Fibroblast of pulmonary artery (primary cell): ENCODE data around the gene SNX11.

Source experiments
- DNase-seq: peaks from one replicate; pipeline ENCODE4 v3.0.0-alpha.2; 2010; ENCODE audit warnings: low read depth
- H3K4me3 ChIP-seq: replicated peaks from 2 replicates; pipeline ENCODE4 v1.5.1; 2011; ENCODE audit warnings: low read depth, mild to moderate bottlenecking, control low read depth, low read length, moderate library complexity
- TF ChIP-seq, protein P1 (sequence below): IDR thresholded peaks from 2 replicates; pipeline ENCODE4 v1.5.1; 2011; ENCODE audit warnings: mild to moderate bottlenecking, control low read depth, low read length, inconsistent platforms; ENCODE audit errors: missing control alignments

The SNX11 gene

DNA sequence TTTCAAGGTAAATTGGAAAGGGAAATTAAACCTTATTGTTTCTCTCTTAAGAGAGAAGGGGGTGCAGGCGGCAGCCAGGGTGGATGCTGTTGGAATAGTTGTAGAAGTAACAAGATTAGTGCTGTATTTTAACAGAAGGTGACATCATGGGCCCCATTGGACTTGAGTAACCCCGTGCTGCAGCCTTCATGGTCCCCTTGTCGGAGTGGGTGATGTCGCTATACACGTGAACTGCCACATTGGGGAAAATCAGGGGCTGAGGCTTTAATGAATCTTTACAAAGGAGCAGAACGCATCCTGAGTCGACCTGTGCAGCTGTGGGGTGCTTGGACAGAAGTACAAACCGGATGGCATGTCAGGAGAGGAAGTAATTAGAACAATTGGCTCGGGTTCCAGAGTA, 3.2 kb downstream of the SNX11 start:
- H3K4me3 ChIP-seq = no peak overlapping the region
- TF ChIP-seq, protein P1, sequence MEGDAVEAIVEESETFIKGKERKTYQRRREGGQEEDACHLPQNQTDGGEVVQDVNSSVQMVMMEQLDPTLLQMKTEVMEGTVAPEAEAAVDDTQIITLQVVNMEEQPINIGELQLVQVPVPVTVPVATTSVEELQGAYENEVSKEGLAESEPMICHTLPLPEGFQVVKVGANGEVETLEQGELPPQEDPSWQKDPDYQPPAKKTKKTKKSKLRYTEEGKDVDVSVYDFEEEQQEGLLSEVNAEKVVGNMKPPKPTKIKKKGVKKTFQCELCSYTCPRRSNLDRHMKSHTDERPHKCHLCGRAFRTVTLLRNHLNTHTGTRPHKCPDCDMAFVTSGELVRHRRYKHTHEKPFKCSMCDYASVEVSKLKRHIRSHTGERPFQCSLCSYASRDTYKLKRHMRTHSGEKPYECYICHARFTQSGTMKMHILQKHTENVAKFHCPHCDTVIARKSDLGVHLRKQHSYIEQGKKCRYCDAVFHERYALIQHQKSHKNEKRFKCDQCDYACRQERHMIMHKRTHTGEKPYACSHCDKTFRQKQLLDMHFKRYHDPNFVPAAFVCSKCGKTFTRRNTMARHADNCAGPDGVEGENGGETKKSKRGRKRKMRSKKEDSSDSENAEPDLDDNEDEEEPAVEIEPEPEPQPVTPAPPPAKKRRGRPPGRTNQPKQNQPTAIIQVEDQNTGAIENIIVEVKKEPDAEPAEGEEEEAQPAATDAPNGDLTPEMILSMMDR = no peak
- no peak for DNase-seq

DNA sequence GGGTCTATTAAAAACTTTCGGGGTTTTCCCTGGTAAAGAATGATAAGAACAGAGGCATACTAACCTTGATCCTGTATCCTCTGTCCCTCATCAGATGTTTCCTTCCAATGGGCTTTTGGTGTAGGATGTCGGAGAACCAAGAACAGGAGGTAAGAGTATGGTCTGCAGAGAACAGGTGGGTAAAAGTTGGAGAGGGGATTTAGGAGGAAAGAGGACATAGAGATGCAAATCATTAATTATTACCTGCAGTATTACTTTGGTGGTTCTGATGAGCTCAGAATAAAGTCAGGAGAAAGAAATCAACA, 4.3 kb downstream of the SNX11 start:
- TF ChIP-seq, protein P1 = no peak
- H3K4me3 ChIP-seq = no peak overlapping the region
- DNase-seq = no peak

DNA sequence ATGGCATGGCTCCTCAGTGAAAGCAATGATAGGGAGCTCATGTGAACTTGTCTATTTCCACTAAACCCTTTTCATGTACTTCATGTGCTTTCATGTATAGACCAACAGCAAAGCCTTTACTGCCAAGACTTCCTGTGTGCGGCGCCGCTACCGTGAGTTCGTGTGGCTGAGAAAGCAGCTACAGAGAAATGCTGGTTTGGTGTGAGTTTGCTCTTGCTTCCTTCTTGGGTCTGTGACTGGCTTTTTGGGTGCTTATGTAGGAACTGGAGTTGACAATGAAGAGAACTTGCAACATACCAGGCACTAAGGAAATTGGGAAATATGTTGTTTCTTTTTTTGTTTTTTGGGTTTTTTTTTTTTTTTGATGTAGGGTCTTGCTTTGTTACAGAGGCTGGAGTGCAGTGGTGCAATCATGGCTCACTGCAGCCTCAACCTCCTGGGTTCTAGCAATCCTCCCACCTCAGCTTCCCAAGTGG, 5.7 kb downstream of the SNX11 start:
- peak; percentile 70 for DNase-seq

DNA sequence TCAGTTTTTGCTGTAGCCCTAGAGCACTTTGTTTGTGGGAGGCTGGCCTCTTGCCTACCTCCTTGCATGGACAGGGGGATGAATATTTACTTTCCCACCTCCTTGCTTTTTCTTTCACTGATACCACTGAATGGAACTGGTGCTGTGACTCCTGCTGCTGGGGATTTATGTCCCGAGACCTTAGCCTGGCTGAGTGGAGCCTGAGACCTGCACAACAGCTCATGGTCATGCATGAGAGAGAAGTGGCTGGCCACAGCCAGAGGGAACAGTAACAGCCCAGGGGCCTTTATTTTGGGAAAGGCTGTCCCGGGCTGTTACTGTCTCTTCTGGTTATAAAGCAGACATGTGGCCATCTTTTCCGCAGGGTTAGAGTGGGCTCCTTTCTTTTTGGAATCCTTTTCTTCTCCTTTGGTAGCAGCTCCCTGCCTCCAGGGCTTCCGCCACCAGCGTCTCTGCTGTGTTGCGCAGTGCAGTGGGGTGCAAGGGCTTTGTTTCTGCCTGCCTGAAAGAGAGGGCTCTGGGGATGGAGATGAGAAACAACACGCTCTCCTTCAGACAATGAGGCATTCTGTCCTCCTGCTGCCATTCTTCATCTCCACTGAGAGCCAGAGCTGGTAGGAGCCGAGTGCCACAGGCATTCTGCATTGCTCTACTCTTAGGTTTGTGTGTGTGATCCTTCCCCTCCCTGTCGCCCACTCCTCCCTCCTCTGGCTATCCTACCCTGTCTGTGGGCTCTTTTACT, 14.5 kb downstream of the SNX11 start:
- H3K4me3 ChIP-seq = no peak overlapping the region
- TF ChIP-seq, protein P1 = no peak
- DNase-seq = no peak

More for the DNA sequence above, 5.7 kb downstream of the SNX11 start:
- no peak overlapping the region for H3K4me3 ChIP-seq
- TF ChIP-seq, protein P1 = no peak

DNA sequence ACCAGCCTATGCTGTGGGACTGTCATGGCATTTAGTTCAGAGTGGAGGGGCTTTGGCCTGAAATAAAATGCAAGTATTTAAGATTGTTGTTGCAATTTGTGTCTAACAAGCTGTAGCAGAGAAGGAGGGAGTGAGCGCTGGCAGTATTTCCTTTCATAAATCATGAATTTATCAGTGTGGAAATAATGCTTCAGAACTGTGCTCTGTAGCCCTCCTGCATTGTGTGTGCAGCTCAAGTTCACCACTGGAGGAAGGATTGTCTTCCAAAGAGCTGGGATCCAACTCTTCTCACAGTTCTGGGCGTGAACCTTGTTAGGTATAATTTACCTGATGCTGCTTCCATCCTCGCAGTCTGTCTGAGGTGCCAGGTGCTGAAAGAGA, 15.1 kb downstream of the SNX11 start:
- H3K4me3 ChIP-seq = no peak overlapping the region
- TF ChIP-seq, protein P1 = no peak
- DNase-seq = no peak

DNA sequence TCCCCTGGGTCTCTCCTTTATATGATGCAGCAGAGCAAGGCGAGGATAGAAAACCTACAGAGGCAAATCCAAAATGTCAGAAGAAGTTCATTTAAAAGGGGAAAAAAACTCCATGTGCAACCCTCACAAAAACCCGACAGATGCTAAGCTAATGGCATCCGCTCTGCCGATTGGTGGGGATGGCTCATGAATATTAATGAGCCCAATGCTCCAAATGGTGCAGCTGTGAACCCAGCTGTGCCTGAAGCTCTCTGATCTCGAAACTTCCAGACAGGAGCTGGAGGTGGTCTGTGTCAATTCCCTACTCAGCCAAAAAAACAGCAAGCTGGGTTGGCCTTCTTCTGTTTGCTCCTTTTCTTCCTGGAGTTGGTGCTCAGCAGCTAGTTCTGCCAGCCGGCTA, 15.5 kb downstream of the SNX11 start:
- H3K4me3 ChIP-seq = no peak overlapping the region
- TF ChIP-seq, protein P1 = no peak
- DNase-seq = no peak

DNA sequence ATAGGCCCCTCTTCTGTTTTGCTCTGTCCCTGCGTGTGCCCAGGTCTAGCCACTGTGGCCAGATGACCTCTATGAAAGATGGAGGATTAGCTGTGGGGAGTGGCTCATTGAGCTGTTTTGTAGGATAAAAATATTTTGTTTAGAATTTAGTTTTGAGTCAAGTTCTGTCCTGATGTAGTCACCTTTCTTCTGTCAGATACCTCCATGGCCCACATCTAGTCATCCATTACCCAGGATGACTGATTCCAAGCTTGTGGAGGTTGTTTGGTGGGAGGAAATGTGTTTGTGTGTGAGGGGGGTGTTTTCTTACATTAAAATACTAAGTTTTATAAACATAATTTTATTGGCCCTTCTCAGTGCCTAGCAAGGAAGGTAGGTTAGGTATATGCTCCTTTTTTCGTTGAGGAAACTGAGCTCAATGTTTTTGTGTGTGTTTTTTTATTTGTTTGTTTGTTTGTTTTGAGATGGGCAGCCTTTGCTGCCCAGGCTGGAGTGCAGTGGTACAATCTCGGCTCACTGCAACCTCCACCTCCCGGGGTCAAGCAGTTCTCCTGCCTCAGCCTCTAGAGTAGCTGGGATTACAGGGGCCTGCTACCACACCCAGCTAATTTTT, 16.3 kb downstream of the SNX11 start:
- H3K4me3 ChIP-seq = no peak overlapping the region
- TF ChIP-seq, protein P1 = no peak
- no peak for DNase-seq
